GM12875 (cell line): ENCODE results near the gene CTNNBL1.

ENCODE experiments used
- H3K4me3 ChIP-seq: one replicate; pipeline ENCODE4 v1.5.1; 2011; ENCODE audit warnings: low read depth, low read length, control low read depth
- CTCF ChIP-seq: IDR thresholded peaks from 2 replicates; pipeline ENCODE4 v1.5.1; 2011; ENCODE audit warnings: low read depth, mild to moderate bottlenecking, control low read depth, inconsistent platforms, low read length, moderate library complexity, borderline replicate concordance; ENCODE audit not compliant: insufficient read depth

CTNNBL1 gene

GRCh38 chr20:37845241-37845681, 151.4 kb downstream of the CTNNBL1 start:
- no peak for TF ChIP-seq CTCF
- H3K4me3 ChIP-seq, result no peak overlapping the region

- H3K4me3 ChIP-seq, result no peak overlapping the region
- no peak for TF ChIP-seq CTCF
Observed at GRCh38 chr20:37845878-37846277, 152.0 kb downstream of the CTNNBL1 start.

- TF ChIP-seq CTCF, result no peak
- no peak overlapping the region for H3K4me3 ChIP-seq
Observed at GRCh38 chr20:37846573-37846972, 152.7 kb downstream of the CTNNBL1 start.

GRCh38 chr20:37848706-37849105, 154.9 kb downstream of the CTNNBL1 start:
- H3K4me3 ChIP-seq, result no peak overlapping the region
- no peak for TF ChIP-seq CTCF

- H3K4me3 ChIP-seq, result no peak overlapping the region
- TF ChIP-seq CTCF, result no peak
Observed at GRCh38 chr20:37849156-37849555, 155.3 kb downstream of the CTNNBL1 start.

GRCh38 chr20:37849566-37849965, 155.7 kb downstream of the CTNNBL1 start:
- no peak overlapping the region for H3K4me3 ChIP-seq
- no peak for TF ChIP-seq CTCF

- no peak overlapping the region for H3K4me3 ChIP-seq
- TF ChIP-seq CTCF, result no peak
Observed at GRCh38 chr20:37850036-37850592, 156.3 kb downstream of the CTNNBL1 start.
